Measurements from ENCODE around the gene GMDS.
A peak's percentile ranks its signal among the peaks of the same experiment; 100 is the strongest.

The GMDS gene

DNA sequence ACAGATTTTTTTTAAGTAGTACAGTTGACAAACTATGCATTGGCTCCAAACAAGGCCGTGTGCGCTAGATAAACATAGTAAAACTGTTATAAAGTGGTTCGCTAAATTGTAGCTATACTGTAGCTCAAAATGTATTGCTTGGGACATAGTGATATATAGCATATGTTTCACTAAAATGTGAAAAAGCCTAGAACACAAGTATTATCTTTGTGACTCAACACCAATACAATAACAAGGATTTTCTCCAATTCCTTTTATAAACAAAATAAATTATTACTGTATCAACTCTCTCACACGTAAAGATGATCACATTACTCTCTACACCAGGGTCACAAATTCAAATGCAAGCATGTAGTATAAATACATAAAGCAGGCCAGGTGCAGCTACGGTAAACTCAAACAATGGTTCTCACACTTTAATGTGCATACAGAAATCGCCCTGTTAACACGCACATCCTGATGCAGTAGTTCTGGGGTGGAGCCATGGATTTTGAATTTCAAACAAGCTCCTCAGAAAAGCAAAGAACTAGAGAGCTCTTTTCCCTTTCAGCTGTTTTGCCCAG is 214.6 kb downstream of the GMDS start:
- no peak for DNase-seq

GRCh38 chr6:2029952-2030351 is 215.5 kb downstream of the GMDS start:
- DNase-seq, result no peak

- no peak for DNase-seq
Measured at GRCh38 chr6:2029130-2029794, 216.1 kb downstream of the GMDS start.

DNA sequence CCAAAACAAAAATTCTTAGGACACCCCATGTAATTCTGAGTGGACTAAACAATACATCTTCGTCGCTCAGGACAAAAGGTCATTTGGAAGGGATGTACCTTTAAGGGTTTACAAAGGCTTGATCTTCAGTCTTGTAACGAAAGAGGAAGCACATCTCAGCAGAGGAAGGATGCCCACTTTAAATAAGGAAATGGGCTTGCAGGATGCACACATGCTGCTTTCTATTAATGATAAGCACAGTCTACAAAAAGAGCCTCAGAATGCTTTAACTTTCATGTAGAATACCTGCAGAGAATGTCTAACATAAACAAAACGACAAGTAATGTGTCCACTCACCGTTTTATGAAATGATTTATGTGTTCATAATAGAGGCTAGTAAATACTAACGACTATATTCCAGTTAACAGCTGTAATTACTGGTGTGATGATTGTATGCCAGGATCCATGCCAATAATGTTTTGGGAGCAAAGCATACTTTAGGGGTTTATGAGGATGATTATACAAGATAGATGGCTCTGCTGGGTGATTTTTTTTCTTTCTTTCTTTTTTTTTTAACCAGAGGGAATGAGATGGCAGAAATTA is 216.9 kb downstream of the GMDS start:
- peak; percentile 71 for DNase-seq

DNA sequence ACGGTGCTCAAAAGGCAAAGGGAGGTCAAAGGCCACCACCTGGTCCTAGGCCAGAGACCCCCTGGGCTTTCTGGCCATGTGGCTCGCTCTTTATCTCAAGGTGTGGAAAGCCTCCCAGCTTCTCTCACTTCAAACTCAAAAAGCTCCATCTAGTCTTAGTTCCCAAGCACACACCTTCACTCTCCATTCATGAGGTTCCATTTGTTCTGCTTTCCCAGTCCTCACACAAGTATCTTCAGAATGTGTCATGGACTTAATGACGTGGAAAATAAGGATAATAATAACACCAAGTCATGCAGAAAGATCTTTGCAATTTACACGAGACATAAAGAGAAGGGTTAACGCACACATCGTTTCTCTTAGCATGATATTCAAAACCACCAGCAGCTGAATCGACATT is 219.3 kb downstream of the GMDS start:
- DNase-seq, result no peak

DNA sequence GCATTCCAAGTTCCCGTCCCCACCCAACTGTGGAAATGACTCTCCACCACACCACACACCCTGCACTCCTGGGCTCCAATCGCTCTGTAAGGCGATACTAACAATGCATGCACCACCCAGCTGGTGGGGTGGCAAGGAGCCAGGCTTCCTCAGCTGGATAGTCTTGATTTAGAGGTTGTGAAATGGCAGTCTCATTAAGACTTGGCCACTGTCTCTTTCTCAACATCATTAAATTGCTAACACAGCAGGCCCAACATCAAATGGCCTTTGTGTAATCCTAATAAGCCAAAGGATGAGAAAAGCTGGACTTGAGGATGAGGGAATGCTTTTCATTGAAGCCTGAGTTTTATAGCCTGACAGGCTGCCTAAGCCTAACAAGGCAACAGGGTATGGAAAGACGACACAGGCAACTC is 223.7 kb downstream of the GMDS start:
- no peak for DNase-seq

DNA sequence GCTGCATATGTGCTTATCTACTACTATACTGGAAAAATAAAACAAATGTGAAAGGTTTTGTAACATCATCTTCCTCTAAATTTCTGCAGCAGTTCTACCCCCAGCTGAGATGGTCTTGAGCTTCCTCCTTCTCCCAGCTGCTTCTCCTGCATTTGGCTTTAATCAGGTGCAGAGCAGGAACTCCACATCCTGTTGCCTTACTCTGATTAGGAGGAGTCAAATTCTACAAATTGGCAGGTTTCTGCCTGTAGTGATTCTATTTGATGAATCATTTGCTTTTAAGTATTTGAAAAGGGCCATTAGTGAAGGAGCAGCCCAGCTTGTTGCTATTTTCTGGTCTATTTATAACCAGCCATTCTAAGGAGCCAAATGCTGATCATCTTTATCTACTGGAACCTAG is 224.5 kb downstream of the GMDS start:
- DNase-seq, result peak; percentile 55

DNA sequence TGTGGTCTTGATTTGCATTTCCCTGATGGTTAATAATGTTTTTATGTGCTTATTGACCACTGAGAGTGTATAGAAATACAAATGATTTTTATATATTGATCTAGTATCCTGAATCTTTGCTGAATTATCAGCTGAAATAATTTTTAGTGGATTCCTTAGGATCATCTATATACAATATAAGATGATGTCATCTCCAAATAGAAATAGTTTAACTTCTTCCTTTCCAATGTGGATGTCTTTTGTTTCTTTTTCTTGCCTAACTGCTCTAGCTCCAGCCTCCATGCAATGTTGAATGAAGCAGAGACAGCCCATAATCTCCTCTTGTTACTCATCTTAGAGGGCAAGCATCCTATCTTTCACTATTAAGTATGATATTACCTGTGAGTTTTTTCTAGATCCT is 226.4 kb downstream of the GMDS start:
- DNase-seq, result no peak

- no peak for DNase-seq
Measured at GRCh38 chr6:2016040-2016439, 229.4 kb downstream of the GMDS start.

GRCh38 chr6:2008383-2008976 is 236.9 kb downstream of the GMDS start:
- no peak for DNase-seq

GRCh38 chr6:2007165-2007564 is 238.2 kb downstream of the GMDS start:
- DNase-seq, result no peak

DNA sequence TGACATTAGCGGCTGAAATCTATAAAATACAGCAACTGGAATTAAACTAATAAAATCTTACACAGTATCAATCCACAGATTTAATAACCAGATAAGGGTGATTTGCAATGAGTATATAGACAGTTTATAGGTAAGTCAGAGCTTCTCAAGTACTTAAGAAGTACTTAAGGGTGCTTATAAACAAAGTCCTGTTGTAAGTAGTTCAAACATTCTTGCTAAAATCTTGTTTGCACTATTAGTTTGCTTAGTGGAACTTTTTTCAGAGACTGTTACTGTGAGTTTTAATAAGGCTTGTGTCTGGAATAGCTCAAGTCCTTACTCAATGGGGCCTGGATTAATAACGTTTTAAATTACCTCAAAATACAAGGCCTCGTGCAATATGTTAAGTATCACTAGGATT is 240.5 kb downstream of the GMDS start:
- DNase-seq, result no peak

- DNase-seq, result no peak
Measured at GRCh38 chr6:2000962-2001361, 244.4 kb downstream of the GMDS start.

DNA sequence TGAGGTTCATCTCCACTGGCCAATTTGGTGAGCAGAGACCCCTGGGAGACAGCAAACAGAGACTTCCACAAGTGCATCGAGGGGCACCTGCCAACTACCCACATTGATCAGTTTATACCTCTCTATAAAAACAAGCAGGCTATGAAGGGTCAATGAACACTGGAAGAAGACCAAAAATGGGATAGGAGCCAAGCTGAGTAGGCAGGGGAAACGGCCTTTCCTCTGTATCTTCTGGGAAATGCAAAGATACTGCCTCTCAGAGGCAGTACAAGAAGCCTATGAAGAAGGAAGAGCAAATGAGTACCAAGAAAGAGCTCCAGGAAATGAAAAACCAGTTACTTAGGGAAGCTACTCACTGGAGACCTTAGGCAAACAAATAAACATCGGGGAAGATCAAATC is 247.7 kb downstream of the GMDS start:
- DNase-seq, result no peak

DNA sequence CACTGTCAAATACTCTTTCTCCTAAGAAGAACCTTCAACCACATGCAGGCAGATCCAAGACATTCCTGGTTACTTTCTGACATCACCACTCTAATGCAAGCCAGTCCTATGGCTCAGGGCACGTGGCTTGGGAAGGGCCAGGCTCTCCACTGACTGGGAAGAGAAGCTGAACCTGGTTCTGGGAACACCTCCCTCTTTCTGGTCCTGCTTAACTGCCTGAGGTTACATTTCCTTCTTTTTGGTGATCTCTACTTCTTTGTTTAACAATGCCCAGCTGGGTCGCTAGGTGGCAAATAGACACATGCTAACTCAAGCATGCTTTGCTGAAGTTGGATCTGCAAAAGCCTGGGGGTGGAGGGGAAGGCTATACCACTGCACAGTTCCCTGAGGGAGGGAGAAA is 249.8 kb downstream of the GMDS start:
- no peak for DNase-seq

DNA sequence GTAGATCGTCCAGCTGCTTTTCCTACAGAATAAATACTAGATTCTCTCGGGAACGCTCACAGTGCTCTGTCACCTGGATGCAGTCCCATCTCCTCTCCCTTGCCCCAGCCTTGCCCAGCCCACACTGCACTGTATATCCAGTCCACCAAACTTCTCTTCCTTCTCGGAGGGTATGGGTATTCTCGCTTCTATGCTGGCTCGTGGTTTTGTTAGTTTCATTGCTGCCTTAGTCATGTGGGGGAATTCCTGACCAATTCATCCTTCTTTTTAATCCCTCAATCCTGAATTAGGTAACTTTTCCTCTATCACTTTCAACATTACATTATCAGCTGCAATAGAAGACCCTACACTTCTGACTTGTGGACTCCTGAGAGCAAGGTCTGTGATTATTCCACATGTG is 252.4 kb downstream of the GMDS start:
- DNase-seq, result no peak

GRCh38 chr6:1991332-1991878 is 254.0 kb downstream of the GMDS start:
- no peak for DNase-seq

GRCh38 chr6:1988843-1989242 is 256.6 kb downstream of the GMDS start:
- no peak for DNase-seq

DNA sequence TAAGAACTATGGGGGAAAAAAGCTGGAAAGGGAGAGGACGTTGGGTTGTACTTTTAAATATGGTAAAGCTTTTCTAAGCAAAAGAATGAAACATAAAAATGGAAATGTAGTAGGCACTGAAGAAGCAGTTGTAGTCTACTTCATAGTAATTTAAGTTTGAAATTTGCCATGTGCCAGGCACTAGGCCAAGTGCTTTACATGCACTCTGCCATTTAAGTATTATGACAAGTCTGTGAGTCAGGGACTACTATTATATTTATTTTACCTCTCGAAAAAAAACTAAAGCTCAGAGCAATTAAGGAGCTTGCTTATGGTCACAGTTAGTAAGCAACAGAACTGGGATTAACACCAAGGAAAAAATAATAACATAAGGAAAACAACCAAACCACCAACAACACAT is 257.8 kb downstream of the GMDS start:
- no peak for DNase-seq

DNA sequence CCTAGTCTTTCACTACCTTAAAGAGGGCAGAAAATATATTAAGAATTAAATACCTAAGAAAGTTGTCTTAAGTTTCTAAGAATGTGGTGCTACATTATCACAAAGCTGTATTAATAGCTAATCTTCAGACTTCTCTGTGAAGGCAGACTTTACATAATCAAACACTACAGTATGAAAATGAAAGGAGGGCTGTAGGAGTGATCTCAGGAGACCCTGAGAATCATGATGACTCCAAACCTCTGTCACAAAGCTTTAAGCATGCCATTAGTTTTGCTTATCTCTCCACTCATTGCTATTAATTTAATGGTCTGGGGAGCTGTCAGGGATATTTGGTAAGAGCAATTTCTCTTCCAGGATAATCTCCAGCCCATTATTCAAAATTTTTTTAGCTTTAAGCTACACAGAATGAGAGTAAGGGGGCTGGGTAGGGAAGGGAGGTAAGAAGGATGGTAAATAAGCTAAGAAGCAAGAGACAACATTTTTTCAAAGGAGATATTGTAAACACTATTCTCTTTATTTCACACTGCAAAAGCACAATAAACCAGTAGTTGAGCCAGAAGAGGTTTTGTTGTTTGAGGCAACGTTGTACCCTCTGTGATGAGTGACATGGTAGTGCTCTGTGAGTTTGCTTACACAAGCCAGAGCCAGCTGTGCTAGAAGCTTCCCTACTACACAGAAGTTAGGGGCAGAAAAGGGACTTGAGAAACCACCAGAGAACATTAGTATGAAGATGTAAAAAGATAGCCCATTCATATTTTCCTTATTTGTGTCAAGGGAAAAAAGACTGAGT is 258.8 kb downstream of the GMDS start:
- DNase-seq, result no peak

- no peak for DNase-seq
Measured at GRCh38 chr6:1984346-1984994, 260.9 kb downstream of the GMDS start.

DNA sequence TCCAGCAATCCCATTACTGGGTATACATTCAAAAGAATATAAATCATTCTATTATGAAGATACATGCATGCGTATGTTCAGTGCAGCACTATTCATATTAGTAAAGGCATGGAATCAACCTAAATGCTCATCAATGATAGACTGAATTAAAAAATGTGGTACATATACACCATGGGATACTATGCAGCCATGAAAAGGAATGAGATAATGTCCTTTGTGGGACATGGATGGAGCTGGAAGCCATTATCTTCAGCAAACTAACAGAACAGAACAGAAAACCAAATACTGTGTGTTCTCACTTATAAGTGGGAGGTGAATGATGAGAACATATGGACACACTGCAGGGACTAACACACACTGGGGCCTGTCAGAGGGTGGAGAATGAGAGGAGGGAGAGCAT is 261.6 kb downstream of the GMDS start:
- DNase-seq, result no peak

GRCh38 chr6:1972962-1973361 is 272.4 kb downstream of the GMDS start:
- no peak for DNase-seq

All from GDM1 (cell line).